Measurements from ENCODE around the gene LIG3. TPM values are rescaled to one million over a fixed set of nuclear protein-coding genes. Genes with fewer than 3 reads are reported as not detected.
"Not testable (repeated sequence)": the region's sequence is repeated elsewhere in the genome, so short reads cannot be mapped to it uniquely, and the experiment has no call there.

Gene LIG3
- polyA plus RNA-seq, 3 donors from 2014 or later: 8.6 to 24.5 (median 13.4) TPM

- Mint-ChIP-seq H3K36me3 (peaks cover 8 to 28% (median 15%) of the 10 kb centered on the region in 3 donors), H3K9me3 (no peaks in the 10 kb centered on the region), H3K4me3 (no peak overlapping the region), H3K27ac (peak overlapping the region; percentile 63 to 88 (median 87)), H3K4me1 (peaks cover 39 to 52% of the 10 kb centered on the region in 2 donors), H3K27me3 (ENCODE audit: low read depth in 3 of 3) (peaks cover 0 to 5% (median 0%) of the 10 kb centered on the region in 3 donors)
- no peak for DNase-seq
These were observed 48.4 kb downstream of the LIG3 start for GRCh38 chr17:35028531-35029262.

DNA sequence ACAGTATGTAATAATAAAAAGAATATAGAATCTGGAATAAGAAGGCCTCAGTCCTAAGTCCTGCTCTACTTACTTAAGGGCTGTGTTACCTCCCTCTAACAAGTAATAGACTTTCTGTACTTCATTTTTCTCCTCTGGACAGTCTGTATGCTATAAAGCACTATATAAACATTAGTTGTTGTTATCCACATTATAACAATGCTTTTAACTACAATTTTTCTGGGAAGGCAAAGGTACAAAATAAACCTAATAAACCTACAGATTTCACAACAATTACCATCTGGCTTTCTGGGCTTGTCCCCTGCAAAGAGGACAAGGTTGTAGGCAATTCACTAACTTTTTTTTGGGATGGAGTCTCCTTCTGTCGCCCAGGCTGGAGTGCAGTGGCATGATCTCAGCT, 50.5 kb downstream of the LIG3 start:
- no peak for DNase-seq
- Mint-ChIP-seq H3K27me3 (ENCODE audit: low read depth in 3 of 3) (peaks cover 0 to 3% (median 0%) of the 10 kb centered on the region in 3 donors), H3K9me3 (no peaks in the 10 kb centered on the region), H3K4me3 (no peak overlapping the region), H3K27ac (peak overlapping the region in 3 of 6 donors; percentile 26 to 68 (median 40)), H3K36me3 (peaks cover 8 to 18% (median 10%) of the 10 kb centered on the region in 3 donors), H3K4me1 (peaks cover 34 to 36% of the 10 kb centered on the region in 2 donors)

- Mint-ChIP-seq H3K4me3 (no peak overlapping the region), H3K4me1 (peaks cover 44 to 53% of the 10 kb centered on the region in 2 donors), H3K9me3 (no peaks in the 10 kb centered on the region), H3K27ac (peak overlapping the region in 2 of 6 donors; percentile 18 to 28), H3K36me3 (peaks cover 4 to 12% (median 11%) of the 10 kb centered on the region in 3 donors), H3K27me3 (ENCODE audit: low read depth in 3 of 3) (peaks cover 1 to 13% (median 7%) of the 10 kb centered on the region in 3 donors)
- DNase-seq: no peak
These were observed 58.1 kb downstream of the LIG3 start for GRCh38 chr17:35038453-35038852.

DNA sequence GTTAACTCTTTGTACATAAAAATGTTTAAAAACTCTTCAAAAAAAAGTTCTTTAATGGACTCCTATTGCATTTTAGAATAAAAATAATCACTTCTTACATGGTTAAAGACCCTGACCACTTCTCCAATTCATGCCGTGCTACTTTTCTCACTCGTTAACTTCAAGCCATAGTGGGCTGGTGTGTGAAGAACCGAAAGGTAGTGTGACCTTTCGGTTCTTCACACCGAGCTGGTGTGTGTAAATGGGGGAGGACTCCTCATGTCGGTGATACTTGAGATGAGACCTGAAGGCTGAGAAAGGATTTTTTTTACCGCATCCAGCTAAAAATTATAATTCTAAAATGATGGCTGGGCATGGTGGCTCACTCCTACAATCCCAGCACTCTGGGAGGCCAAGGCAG, 61.1 kb downstream of the LIG3 start:
- peaks cover 1 to 15% (median 7%) of the 10 kb centered on the region in 3 donors for H3K27me3 Mint-ChIP-seq (ENCODE audit: low read depth in 3 of 3)

GRCh38 chr17:35044181-35044580, 63.9 kb downstream of the LIG3 start:
- Mint-ChIP-seq H3K9me3 (no peaks in the 10 kb centered on the region), H3K36me3 (peaks cover 4 to 16% (median 15%) of the 10 kb centered on the region in 3 donors), H3K27ac (peak overlapping the region; percentile 88 to 93 (median 92)), H3K4me1 (peaks cover 77 to 88% of the 10 kb centered on the region in 2 donors), H3K4me3 (peak overlapping the region; percentile 27 to 82 (median 48)), H3K27me3 (ENCODE audit: low read depth in 3 of 3) (peaks cover 1 to 15% (median 7%) of the 10 kb centered on the region in 3 donors)
- no peak for DNase-seq

More for the DNA sequence above, 61.1 kb downstream of the LIG3 start:
- no peaks in the 10 kb centered on the region for H3K9me3 Mint-ChIP-seq
- peak; percentile 62 to 64 (median 62) for DNase-seq
- peak overlapping the region; percentile 73 to 85 (median 77) for H3K4me3 Mint-ChIP-seq
- peak overlapping the region; percentile 90 to 98 (median 96) for H3K27ac Mint-ChIP-seq
- H3K4me1 Mint-ChIP-seq: peaks cover 67 to 75% of the 10 kb centered on the region in 2 donors
- peaks cover 4 to 12% (median 11%) of the 10 kb centered on the region in 3 donors for H3K36me3 Mint-ChIP-seq

- not testable (repeated sequence) for H3K9me3 Mint-ChIP-seq, DNase-seq
- Mint-ChIP-seq H3K36me3 (peaks cover 4 to 12% (median 11%) of the 10 kb centered on the region in 3 donors), H3K4me3 (peak overlapping the region; percentile 71 to 90 (median 82)), H3K27ac (peak overlapping the region; percentile 88 to 94 (median 92)), H3K4me1 (peaks cover 84 to 89% of the 10 kb centered on the region in 2 donors), H3K27me3 (ENCODE audit: low read depth in 3 of 3) (peaks cover under 1 to 13% (median 7%) of the 10 kb centered on the region in 3 donors)
These were observed 65.2 kb downstream of the LIG3 start for GRCh38 chr17:35045458-35045979.

DNA sequence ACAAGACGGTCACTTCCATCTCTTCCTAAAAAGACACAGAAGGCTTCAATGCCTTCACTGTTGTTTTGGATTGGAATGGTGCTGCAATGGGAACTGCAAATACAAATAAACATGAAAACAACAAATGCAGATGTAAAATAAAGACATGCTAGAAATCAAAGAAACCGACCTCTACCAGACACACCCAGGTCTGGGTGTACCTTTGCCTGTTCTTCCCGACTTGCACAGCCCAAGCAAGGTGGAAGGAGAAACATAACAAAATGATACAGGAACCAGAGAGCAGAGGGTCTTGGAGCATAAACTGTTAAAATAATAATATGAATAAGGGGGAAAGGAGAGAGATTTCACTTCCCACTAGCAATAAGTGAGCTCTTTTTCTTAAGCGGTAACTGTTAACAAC, 65.9 kb downstream of the LIG3 start:
- Mint-ChIP-seq H3K36me3 (peaks cover 1 to 7% (median 5%) of the 10 kb centered on the region in 3 donors), H3K27me3 (ENCODE audit: low read depth in 3 of 3) (peaks cover 0 to 9% (median 3%) of the 10 kb centered on the region in 3 donors), H3K4me3 (peak overlapping the region; percentile 71 to 90 (median 82)), H3K4me1 (peaks cover 80 to 88% of the 10 kb centered on the region in 2 donors), H3K27ac (peak overlapping the region; percentile 88 to 94 (median 92)), H3K9me3 (no peaks in the 10 kb centered on the region)
- DNase-seq: no peak

GRCh38 chr17:35046740-35047283, 66.5 kb downstream of the LIG3 start:
- Mint-ChIP-seq H3K9me3 (no peaks in the 10 kb centered on the region), H3K27me3 (ENCODE audit: low read depth in 3 of 3) (peaks cover 0 to 4% (median 0%) of the 10 kb centered on the region in 3 donors), H3K4me3 (peak overlapping the region; percentile 71 to 90 (median 82)), H3K36me3 (peaks cover 0 to 4% (median 4%) of the 10 kb centered on the region in 3 donors), H3K4me1 (peaks cover 80 to 88% of the 10 kb centered on the region in 2 donors), H3K27ac (peak overlapping the region; percentile 88 to 94 (median 92))
- DNase-seq: peak; percentile 52 to 70 (median 59)

- peak overlapping the region; percentile 16 to 75 (median 56) for H3K4me3 Mint-ChIP-seq
- peak overlapping the region; percentile 85 to 97 (median 92) for H3K27ac Mint-ChIP-seq
- no peaks in the 10 kb centered on the region for H3K9me3 Mint-ChIP-seq
- DNase-seq: no peak
- H3K27me3 Mint-ChIP-seq (ENCODE audit: low read depth in 3 of 3): peaks cover 0 to 4% (median 0%) of the 10 kb centered on the region in 3 donors
- H3K36me3 Mint-ChIP-seq: peaks cover 0 to 4% (median 4%) of the 10 kb centered on the region in 3 donors
- H3K4me1 Mint-ChIP-seq: peaks cover 84 to 90% of the 10 kb centered on the region in 2 donors
These were observed 68.5 kb downstream of the LIG3 start for GRCh38 chr17:35048685-35049379.

GRCh38 chr17:35050170-35050569, 69.9 kb downstream of the LIG3 start:
- peaks cover 0 to 4% (median 0%) of the 10 kb centered on the region in 3 donors for H3K27me3 Mint-ChIP-seq (ENCODE audit: low read depth in 3 of 3)
- peaks cover 80 to 85% of the 10 kb centered on the region in 2 donors for H3K4me1 Mint-ChIP-seq
- H3K27ac Mint-ChIP-seq: peak overlapping the region; percentile 85 to 97 (median 92)
- peak overlapping the region in 4 of 5 donors; percentile 39 to 48 (median 40) for H3K4me3 Mint-ChIP-seq
- no peak for DNase-seq
- peaks cover 0 to 4% (median 4%) of the 10 kb centered on the region in 3 donors for H3K36me3 Mint-ChIP-seq
- no peaks in the 10 kb centered on the region for H3K9me3 Mint-ChIP-seq

DNA sequence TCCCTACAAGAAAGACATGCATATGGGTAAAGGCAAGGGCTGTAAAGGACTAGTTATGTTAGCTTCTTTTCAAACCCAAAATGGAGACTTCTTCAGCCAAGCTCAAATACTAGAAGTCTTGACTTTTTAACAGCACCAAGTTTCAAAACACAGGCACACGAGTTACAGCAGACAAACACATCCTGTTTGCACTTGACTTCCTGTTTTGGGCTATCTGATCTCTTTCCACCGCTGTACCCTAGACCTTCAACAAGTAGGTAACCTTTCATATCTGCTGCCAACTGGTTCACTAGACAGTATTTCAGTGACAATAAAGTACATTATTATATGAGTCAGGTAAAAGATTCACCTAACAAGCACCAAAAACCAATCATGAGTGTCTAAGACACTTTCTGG, 70.9 kb downstream of the LIG3 start:
- peaks cover 0 to 5% (median 0%) of the 10 kb centered on the region in 3 donors for H3K27me3 Mint-ChIP-seq (ENCODE audit: low read depth in 3 of 3)
- H3K36me3 Mint-ChIP-seq: peaks cover 3 to 8% (median 4%) of the 10 kb centered on the region in 3 donors
- peak; percentile 60 to 69 (median 69) for DNase-seq
- H3K9me3 Mint-ChIP-seq: no peaks in the 10 kb centered on the region
- peak overlapping the region; percentile 90 to 97 (median 96) for H3K27ac Mint-ChIP-seq
- H3K4me1 Mint-ChIP-seq: peaks cover 75 to 82% of the 10 kb centered on the region in 2 donors
- H3K4me3 Mint-ChIP-seq: peak overlapping the region; percentile 68 to 85 (median 75)

- peak overlapping the region; percentile 68 to 85 (median 75) for H3K4me3 Mint-ChIP-seq
- H3K27ac Mint-ChIP-seq: peak overlapping the region; percentile 90 to 97 (median 96)
- DNase-seq: peak; percentile 48 to 53 (median 51)
- peaks cover 0 to 2% (median 0%) of the 10 kb centered on the region in 3 donors for H3K27me3 Mint-ChIP-seq (ENCODE audit: low read depth in 3 of 3)
- no peaks in the 10 kb centered on the region for H3K9me3 Mint-ChIP-seq
- peaks cover 72 to 82% of the 10 kb centered on the region in 2 donors for H3K4me1 Mint-ChIP-seq
- peaks cover 3 to 8% (median 7%) of the 10 kb centered on the region in 3 donors for H3K36me3 Mint-ChIP-seq
These were observed 71.4 kb downstream of the LIG3 start for GRCh38 chr17:35051579-35052240.
